Measurements from ENCODE around the gene ARSG.

DNA sequence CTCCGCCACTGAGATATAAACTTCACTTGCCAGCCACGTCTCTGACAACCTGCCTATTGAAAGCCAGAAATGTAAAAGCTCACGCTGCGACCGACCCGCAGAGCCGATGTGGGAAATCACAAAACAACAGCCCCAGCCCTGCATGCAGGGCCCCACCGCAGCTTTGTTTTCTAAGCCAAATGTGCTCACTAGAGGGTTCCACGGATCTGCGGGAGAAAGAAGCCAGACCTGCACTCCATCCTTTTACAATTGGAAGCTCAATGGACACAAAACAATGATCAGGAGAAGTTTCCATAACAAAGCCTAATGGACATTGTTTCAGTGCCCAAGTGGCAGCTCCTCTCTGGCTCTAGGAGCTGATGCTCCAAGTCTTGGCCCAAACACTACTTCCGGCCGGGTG is 132.9 kb downstream of the ARSG start:
- TF ChIP-seq, protein P1, sequence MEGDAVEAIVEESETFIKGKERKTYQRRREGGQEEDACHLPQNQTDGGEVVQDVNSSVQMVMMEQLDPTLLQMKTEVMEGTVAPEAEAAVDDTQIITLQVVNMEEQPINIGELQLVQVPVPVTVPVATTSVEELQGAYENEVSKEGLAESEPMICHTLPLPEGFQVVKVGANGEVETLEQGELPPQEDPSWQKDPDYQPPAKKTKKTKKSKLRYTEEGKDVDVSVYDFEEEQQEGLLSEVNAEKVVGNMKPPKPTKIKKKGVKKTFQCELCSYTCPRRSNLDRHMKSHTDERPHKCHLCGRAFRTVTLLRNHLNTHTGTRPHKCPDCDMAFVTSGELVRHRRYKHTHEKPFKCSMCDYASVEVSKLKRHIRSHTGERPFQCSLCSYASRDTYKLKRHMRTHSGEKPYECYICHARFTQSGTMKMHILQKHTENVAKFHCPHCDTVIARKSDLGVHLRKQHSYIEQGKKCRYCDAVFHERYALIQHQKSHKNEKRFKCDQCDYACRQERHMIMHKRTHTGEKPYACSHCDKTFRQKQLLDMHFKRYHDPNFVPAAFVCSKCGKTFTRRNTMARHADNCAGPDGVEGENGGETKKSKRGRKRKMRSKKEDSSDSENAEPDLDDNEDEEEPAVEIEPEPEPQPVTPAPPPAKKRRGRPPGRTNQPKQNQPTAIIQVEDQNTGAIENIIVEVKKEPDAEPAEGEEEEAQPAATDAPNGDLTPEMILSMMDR (IDR thresholded peaks at IDR 0.05) = no peak
- TF ChIP-seq EZH2 (IDR thresholded peaks at IDR 0.05; ENCODE audit: borderline replicate concordance, insufficient read depth, low read depth, low read length, poor library complexity, severe bottlenecking) = no peak

Measured in B cell (primary cell).